AG08396 (cell line): ENCODE measurements around the gene ZNF524.

ENCODE experiments used
- DNase-seq: peaks from one replicate; pipeline ENCODE4 v3.0.0; 2012; ENCODE audit warnings: low spot score, mixed read lengths

Gene ZNF524

DNA sequence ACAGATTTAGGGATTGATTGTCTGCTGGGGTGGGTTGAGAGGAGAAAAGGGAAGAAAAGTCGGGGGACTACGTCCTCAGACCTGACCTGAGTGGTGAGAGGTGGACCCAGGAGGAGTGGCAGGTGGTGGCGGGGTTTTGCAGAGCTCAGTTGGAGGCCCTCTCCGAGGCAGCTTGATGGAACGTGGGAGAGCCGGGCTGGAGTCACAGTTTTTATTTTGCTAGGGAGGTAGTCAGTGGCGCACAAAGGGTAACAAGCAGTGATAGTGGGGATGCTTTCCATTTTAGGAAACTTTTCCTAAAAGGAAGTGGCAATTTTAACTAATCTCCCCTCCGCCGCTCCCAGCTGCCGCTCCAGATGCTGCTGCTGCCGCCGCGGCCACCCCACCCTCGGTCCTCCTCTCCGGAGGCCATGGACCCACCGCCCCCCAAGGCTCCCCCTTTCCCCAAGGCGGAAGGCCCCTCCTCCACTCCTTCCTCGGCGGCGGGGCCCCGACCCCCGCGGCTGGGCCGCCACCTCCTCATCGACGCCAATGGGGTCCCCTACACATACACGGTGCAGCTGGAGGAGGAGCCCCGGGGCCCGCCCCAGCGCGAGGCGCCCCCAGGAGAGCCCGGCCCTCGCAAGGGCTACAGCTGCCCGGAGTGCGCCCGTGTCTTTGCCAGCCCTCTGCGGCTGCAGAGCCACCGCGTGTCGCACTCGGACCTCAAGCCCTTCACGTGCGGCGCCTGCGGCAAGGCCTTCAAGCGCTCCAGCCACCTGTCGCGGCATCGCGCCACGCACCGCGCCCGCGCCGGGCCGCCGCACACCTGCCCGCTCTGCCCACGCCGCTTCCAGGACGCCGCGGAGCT lies 42.3 kb downstream of the ZNF524 start:
- no peak for DNase-seq

DNA sequence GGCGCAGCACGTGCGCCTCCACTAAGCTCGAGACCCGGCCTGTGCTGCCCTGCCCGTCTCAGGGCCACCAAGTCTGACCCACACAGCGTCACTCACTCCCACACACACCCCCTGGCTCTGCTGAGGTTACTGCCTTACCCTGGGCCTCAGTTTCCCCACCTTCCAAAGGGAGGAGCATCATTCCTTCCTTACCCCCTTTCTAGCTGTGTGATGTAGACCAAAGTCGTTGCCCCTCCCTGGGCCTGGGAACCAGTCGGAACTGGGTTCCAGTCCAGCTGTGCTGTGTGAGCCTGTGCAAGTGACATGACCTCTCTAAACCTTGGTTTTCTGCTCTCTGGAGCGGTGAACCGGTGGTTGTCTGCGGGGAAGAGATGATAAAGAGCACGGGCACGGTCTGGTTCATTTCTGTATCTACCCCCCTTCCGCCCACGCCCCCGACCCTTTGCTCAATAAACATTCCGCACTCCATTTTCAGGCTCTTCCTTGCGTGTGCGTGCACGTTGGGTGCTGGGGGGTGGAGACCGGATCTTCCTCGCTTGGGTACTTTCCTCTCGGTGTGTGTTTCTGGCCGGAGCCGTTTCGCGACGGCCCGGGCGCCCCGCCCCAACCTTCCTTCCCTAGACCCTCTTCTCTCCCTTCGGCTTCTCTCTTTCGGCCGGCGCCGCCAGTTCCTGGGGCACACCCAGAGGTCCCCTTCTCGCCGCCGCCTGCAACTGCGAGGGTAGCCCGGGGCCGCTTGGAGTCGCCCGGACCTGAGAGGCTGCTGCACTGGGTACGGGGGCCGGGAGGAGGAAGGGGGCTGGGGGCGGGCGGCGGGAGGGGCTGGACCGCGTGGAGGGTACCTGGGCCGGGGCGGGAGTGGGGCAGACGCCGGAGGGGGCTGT lies 43.2 kb downstream of the ZNF524 start, which contains the start of gene ZNF581:
ZNF581 (plus strand) TSS at position 647 of the 884 bp plus-strand sequence. CDS start 923 bp downstream, outside the sequence.
- peak; percentile 91 for DNase-seq

DNA sequence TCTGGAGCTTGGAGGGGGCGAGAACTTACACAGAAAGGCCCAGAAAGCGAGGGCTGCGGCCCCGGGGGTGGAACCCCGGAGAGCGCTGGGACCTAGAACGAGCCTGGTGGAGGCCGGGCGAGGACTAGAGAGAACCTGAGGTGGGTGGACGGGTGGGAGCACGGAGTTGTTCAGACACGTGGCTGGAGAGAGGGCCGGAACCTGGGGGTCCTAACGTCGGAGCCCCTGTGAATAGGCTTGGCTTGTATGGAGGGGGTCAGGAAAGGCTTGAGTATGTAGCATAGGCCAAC lies 43.7 kb downstream of the ZNF524 start:
- DNase-seq = no peak

DNA sequence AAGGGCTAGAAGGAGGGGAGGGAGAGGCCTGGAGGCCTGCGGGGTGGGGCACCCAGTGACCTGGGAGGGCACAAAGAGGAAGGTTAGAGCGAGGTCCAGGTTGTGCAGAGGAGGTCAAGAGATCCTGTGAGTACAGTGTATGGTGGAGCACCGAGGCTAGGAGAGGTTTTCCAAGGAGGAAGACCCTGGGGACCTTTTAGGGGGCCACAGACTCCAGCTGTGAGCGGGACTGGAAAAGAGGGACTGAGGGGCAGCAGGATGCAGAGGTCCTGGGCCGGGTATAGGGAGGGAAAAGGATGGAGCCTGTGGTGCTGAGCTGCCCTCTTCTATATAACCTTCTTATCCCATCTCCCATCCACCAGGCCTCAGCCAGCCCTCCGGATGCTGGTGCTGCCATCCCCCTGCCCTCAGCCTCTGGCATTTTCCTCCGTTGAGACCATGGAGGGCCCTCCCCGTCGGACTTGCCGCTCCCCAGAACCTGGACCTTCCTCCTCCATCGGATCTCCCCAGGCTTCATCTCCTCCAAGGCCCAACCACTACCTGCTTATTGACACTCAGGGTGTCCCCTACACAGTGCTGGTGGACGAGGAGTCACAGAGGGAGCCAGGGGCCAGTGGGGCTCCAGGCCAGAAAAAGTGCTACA lies 44.2 kb downstream of the ZNF524 start:
- no peak for DNase-seq

DNA sequence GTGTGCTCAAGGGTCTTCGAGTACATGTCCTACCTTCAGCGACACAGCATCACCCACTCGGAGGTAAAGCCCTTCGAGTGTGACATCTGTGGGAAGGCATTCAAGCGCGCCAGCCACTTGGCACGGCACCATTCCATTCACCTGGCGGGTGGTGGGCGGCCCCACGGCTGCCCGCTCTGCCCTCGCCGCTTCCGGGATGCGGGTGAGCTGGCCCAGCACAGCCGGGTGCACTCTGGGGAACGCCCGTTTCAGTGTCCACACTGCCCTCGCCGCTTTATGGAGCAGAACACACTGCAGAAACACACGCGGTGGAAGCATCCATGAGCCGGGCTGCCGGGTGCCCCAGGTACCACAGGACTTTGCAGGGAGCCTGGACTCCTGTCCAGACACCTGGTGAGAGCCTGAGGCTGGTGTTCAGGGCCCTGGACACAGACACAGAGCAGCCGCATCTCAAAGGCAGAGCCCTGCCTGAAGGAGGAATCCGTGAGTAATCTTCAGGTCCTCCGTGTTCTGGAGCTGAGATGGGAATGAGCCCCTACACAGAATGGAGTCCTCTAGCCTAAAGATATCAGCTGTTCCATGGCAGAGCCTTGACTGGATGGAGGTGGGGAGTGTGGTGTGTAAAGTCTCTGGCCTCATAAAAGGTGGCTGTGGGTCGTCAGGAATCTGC lies 44.9 kb downstream of the ZNF524 start:
- no peak for DNase-seq

DNA sequence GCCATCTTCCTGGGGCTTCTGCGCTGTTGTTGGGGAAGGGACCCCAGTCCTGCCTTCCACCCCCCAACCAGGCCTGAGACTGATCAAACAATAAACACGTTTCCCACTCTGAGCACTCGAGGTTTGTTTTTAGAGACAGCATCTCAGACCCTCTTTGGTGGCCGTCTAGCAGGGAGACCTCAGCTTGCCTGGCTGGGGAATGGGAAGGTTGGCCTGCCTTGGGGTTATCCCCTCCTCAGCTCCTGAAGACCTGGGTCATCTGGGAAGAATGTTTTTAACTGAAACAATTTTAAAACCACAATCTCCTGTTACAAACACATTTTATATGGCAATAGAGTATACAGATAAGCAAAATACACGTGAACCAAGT lies 45.4 kb downstream of the ZNF524 start:
- DNase-seq = no peak

DNA sequence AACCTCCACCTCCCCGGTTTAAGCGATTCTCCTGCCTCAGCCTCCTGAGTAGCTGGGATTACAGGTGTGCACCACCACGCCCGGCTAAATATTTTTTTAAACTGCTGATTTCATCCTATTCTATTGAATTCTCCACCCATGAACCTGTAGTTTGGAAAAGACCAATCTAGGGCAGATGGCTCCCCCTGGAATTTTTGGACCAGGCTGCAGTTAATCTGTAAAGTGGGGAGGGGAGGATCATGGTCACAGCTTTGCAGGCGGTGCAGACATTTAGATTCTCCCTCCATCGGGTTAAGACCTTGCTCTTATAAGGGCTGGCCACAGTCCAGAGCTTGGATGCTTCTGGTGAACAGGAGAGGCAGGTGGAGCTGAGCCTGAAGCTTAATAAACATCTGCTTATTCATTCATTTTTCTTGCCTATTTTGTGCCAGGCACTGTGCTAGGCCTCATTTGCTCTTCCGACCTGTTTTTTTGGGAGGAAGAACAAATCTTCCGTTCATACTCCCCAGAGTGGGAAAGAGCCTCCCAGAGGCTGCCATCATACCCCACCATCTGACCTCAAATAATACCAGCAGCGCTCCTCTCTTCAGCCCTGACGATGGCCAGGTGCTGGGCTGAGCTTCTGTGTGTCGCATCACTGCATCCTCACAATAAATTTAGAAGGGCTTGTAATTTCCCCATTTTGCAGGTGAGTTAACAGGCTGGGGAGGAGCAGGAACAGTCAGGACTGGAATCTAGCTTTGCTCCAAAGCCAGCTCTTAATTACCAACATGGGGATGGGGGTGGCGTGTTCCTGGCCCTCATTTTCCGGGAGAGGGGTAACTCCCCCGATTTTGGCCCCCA lies 47.0 kb downstream of the ZNF524 start:
- DNase-seq = no peak

DNA sequence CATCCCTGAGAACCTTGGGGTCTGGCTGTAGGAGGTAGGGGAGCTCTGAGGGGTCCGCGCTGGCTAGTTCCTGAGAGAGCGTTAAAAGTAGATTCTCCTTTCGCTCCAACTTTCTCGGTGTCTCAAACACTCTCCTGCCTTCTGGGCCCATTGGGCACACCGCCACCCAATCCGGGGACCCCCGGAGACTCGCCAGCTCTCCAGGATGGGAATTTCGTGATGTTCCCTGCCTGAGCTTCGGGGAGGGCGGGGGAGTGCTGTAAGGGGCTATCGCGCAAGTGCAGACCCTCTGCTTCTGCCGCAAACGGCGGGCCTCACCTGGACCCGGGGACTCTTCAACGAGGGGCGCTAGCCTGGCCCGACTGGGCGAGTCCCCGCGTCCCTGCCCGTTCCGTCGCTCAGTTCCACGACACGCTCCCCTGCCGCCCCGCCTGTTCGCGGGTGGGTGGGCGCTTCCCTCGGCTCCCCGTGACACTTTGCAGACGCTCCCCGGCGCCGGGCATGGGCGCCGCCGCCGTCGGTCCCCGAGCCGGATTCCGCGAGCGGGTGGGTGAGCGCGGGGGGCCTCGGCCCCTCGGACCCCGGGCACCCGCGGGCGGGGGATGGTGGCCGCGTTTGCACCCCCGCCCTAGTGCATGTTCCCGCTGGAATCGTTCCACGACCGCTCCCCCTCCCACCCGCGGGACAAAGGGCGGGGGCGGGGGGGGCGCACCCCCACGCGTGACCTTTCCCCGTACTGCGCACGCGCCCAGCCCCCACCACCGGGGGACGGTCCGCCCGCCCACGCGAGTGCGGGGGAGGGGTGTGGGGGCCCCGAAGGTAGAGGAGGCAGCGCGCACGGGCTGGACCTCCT lies 47.9 kb downstream of the ZNF524 start, which contains the start of gene CCDC106:
CCDC106 (plus strand) TSS at position 481 of the 853 bp plus-strand sequence. CDS start 835 bp downstream, outside the sequence.
- DNase-seq = peak; percentile 72

DNA sequence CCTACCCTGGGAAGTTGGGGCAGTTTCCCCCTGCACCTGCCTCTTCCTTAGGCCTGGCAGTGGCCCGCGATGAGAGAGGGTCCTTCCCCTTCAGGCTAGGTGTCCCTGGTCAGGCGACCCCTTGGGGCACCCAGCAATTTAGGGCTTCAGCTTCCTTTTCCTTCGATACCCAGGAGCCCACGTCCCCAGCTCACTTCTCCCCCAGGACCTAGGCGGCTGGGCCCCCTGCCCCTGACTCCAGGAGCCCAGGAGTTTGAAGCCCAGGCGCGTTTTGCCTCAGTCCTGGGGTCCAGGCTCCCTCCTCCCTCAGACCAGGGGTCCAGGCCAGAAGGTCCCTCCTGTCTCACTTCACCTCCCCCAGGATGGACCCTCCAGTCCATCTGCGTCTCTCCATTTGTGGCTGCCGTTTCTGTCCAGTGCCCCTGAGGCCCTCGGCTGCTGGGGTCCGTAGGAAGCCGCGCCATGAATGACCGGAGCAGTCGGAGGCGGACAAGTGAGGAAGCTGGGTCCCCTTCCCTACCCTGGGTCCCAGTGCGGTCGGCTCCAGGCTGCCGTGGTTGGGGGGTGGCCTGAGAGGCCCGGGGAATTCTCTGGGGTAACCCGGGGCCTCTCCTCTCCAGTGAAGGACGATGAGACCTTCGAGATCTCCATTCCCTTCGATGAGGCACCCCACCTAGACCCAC lies 48.6 kb downstream of the ZNF524 start:
- no peak for DNase-seq

DNA sequence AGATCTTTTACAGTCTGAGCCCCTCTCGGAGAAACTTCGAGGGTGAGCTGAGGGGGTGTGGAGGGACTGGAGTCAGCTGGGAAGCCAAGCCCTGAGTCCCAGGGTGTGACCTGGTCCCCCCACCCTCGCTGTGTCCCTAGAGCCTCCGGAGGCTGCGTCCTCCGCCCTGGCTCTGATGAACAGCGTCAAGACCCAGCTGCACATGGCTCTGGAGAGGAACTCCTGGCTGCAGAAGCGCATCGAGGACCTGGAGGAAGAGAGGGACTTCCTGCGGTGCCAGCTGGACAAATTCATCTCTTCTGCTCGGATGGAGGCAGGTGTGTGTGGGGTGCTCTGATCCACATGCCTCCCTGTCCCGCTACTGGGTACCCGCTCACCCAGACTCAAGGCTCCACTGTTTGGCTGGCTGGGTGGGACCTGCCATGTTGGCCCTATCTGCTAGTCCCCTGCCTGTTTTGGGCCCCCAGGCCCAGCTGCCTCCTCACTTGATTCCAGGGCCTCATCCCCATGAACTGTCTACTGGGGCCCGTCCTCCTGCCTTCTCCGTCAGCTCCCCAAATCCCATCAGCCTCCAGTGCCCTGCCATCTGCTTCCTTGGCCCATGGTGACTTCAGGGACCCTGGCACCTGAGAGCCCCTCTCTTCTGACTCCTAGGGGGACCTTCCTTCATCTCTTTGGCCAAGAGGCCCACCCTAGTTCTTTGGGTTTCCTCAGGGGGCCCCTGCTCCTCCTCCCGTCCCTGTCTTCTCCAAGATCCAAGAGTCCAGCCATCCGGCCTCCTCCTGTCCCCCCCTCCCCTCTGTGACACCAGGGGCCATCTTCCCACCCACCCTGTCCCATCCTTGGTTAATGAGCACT lies 49.4 kb downstream of the ZNF524 start:
- no peak for DNase-seq

DNA sequence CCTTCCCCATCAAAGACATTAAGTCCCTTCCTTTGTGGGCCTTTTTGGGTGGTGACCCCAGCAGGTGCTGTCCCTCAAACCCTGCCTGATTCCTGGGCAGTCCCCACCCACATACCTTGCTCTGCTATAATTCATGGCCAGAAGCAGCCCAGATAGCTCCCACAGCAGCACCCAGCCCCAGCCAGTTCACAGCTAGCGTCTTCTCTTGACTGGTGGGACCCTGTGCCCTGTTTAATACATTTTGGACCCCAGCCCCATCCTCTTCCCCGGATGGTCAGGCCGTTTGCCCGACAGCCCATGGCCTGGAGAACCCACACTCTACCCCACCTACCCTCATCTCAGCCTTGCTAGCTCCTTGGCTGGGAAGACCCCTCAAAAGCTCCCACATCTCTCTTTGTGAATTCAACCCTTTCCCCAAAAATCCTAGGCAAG lies 50.1 kb downstream of the ZNF524 start:
- no peak for DNase-seq

DNA sequence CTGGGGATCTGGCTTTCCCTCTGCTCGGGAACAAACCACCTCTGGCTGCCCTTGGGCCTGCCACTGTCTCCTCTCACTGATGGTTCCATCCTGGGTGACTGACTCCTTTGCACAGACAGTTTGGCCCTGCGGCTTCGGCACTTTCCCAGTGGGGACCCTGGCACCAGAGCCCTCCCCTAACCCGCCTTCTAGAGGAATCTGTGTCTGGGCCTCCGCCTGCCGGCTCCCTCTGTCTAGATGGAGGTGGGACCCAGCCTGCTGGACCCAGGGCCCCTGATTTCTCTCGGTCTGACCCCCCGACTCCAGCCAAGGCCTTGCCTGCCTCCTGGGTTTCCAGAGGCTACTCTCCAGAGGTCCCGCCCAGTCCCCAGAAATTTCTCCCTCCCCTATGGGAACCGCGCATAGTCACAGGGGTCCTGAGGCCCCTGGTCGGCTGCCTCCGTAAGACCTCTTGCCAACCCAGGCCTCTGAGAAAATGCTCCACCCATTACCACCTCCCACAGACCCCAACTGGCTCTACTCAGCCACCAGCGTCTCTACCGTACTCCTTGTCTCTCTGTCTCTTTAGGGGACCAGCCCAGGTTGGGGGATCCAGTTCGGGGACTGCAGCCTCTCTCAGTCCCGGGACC lies 50.6 kb downstream of the ZNF524 start:
- no peak for DNase-seq

DNA sequence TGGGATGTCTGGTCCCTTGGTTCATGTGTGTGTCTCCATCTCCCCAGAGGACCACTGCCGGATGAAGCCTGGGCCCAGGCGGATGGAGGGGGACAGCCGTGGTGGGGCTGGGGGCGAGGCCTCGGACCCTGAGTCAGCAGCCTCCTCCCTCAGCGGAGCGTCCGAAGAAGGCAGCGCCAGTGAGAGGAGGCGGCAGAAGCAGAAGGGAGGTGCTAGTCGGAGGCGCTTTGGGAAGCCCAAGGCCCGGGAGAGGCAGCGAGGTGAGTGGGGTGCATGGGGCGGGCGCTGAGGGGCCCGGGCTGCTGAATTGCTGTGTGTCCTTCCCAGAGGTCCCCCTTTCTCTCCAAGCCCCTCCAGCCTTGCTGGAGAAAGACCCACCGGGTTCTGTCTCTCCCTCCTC lies 51.1 kb downstream of the ZNF524 start:
- DNase-seq = no peak

DNA sequence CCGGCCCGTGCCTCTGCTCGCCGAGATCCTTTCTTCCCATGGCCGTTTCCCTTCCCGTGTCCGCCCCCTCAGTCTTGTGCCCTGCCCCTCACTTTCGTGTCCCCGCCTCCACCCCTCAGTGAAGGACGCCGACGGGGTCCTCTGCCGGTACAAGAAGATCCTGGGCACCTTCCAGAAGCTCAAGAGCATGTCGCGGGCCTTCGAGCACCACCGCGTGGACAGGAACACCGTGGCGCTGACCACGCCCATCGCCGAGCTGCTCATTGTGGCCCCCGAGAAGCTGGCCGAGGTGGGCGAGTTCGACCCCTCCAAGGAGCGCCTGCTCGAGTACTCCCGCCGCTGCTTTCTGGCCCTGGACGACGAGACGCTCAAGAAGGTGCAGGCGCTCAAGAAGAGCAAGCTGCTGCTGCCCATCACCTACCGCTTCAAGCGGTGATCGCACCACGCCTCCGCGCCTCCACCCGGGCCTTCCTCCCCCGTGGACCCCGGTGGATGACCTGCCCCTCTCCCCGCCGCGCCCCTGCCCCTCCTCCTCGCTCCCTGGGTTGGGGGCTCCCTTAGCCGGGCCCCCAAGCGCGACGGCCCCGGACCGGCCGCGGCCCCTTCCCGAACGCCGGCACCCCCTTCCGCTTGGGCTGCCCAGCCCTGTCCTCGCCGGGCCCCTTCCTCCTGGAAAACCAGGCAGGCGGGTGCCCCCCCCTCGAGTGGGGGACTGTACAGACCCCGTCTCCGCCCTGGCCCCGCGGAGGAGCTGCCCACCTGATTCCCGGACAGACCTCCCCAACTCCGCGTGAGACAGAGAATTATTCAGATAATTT lies 52.4 kb downstream of the ZNF524 start:
- DNase-seq = no peak
